Fibroblast of lung (primary cell): ENCODE data around the gene TRAPPC8.

Experiments
- CTCF ChIP-seq, 2 donors: IDR thresholded peaks in 1 of 2; conservative IDR thresholded peaks in 1 of 2; 1 replicate in 1 of 2; 2 replicates in 1 of 2; pipeline ENCODE4 v1.5.1; 2011 to 2012; ENCODE audit warnings: low read length in 2 of 2, control low read depth in 1 of 2, inconsistent platforms in 1 of 2, low read depth in 1 of 2, mild to moderate bottlenecking in 1 of 2
- EZH2 ChIP-seq: IDR thresholded peaks from 2 replicates; pipeline ENCODE4 v1.5.1; 2012; ENCODE audit warnings: low read length, control low read depth, mild to moderate bottlenecking; ENCODE audit errors: missing control alignments

GRCh38 chr18:31952223-31952622 lies 9.3 kb upstream of the TRAPPC8 start:
- TF ChIP-seq CTCF (conservative IDR thresholded peaks at IDR 0.05 in 1 of 2, IDR thresholded peaks at IDR 0.05 in 1 of 2; ENCODE audit: low read depth in 1 of 2, low read length in 2 of 2): no peak
- no peak for TF ChIP-seq EZH2
